GM23338 (cell line): ENCODE data around the gene RXRA. TPM values are rescaled to one million over a fixed set of nuclear protein-coding genes. Genes with fewer than 3 reads are reported as not detected.

Experiments
- ATAC-seq: fragments of 200-7000 bp; cut with Tn5 transposase; 3 replicates; pipeline ENCODE4 v1.9.1; 2020
- DNase-seq: peaks from one replicate; pipeline ENCODE4 v3.0.0-alpha.2; 2015; ENCODE audit warnings: low spot score
- H2AFZ ChIP-seq: fragments of 200-600 bp; sonication (generic); 2 replicates; pipeline ENCODE4 v1.8.0; 2016; ENCODE audit warnings: antibody characterized with exemption, mild to moderate bottlenecking, moderate library complexity
- H3F3A ChIP-seq: fragments of 200-600 bp; sonication (generic); replicated peaks from 2 replicates; pipeline ENCODE4 v1.8.0; 2017; ENCODE audit warnings: antibody characterized with exemption, mixed run types, low read depth
- H3K27ac ChIP-seq: fragments of 200-600 bp; sonication (generic); 2 replicates; pipeline ENCODE4 v1.6.1; 2016; ENCODE audit warnings: low read depth
- H3K27me3 ChIP-seq: fragments of 200-600 bp; sonication (generic); 2 replicates; pipeline ENCODE4 v1.8.0; 2016; ENCODE audit warnings: mild to moderate bottlenecking, mixed run types, moderate library complexity; ENCODE audit not compliant: insufficient read depth
- H3K36me3 ChIP-seq: fragments of 200-600 bp; sonication (generic); 2 replicates; pipeline ENCODE4 v1.8.0; 2016; ENCODE audit warnings: mild to moderate bottlenecking; ENCODE audit not compliant: insufficient read depth
- H3K4me1 ChIP-seq: fragments of 200-600 bp; sonication (generic); 2 replicates; pipeline ENCODE4 v1.8.0; 2016; ENCODE audit warnings: mild to moderate bottlenecking, moderate library complexity; ENCODE audit not compliant: insufficient read depth
- H3K4me2 ChIP-seq: fragments of 200-600 bp; sonication (generic); 2 replicates; pipeline ENCODE4 v1.7.1; 2017; ENCODE audit warnings: mixed run types
- H3K4me3 ChIP-seq: fragments of 200-600 bp; sonication (generic); 2 replicates; pipeline ENCODE4 v1.6.1; 2016; ENCODE audit warnings: mixed run types
- H3K79me2 ChIP-seq: fragments of 200-600 bp; sonication (generic); replicated peaks from 2 replicates; pipeline ENCODE4 v1.8.0; 2017; ENCODE audit warnings: mild to moderate bottlenecking; ENCODE audit not compliant: insufficient read depth
- H3K9me2 ChIP-seq: fragments of 200-600 bp; sonication (generic); 2 replicates; pipeline ENCODE4 v1.8.0; 2017; ENCODE audit not compliant: insufficient read depth
- H4K20me1 ChIP-seq: fragments of 200-600 bp; sonication (generic); replicated peaks from 2 replicates; pipeline ENCODE4 v1.8.0; 2017; ENCODE audit warnings: mild to moderate bottlenecking; ENCODE audit not compliant: insufficient read depth
- H3K27ac Mint-ChIP-seq: 2 replicates; pipeline ENCODE4 v1.8.0; 2020; ENCODE audit warnings: inconsistent platforms, mild to moderate bottlenecking, moderate library complexity, mixed read lengths
- H3K27me3 Mint-ChIP-seq: 3 replicates; pipeline ENCODE4 v1.8.0; 2022; ENCODE audit warnings: low read depth, mild to moderate bottlenecking, moderate library complexity, mixed read lengths, inconsistent platforms; ENCODE audit not compliant: insufficient read depth, poor library complexity
- H3K36me3 Mint-ChIP-seq: 3 replicates; pipeline ENCODE4 v1.8.0; 2021; ENCODE audit warnings: low read depth, mild to moderate bottlenecking, inconsistent platforms, moderate library complexity, mixed read lengths
- H3K4me1 Mint-ChIP-seq: 3 replicates; pipeline ENCODE4 v1.8.0; 2020; ENCODE audit warnings: mild to moderate bottlenecking, inconsistent platforms, mixed read lengths
- H3K4me3 Mint-ChIP-seq: 3 replicates; pipeline ENCODE4 v1.8.0; 2021; ENCODE audit warnings: moderate library complexity, mild to moderate bottlenecking, inconsistent platforms, mixed read lengths
- H3K9me3 Mint-ChIP-seq: 3 replicates; pipeline ENCODE4 v1.8.0; 2020; ENCODE audit warnings: moderate library complexity, mild to moderate bottlenecking, inconsistent platforms, mixed read lengths
- CREB1 ChIP-seq: fragments of 250-450 bp; sonication (Bioruptor Pico); IDR thresholded peaks from 2 replicates; pipeline ENCODE4 v1.5.0; 2020; ENCODE audit warnings: low read depth, mild to moderate bottlenecking, moderate library complexity
- EZH2 ChIP-seq: fragments of 200-600 bp; sonication (generic); IDR thresholded peaks from one replicate; pipeline ENCODE4 v1.8.0; 2017; ENCODE audit warnings: antibody characterized with exemption, mild to moderate bottlenecking, low read depth; ENCODE audit not compliant: unreplicated experiment
- EZH2phosphoT487 ChIP-seq: fragments of 200-600 bp; sonication (generic); IDR thresholded peaks from one replicate; pipeline ENCODE4 v1.8.1; 2018; ENCODE audit warnings: antibody characterized with exemption; ENCODE audit not compliant: unreplicated experiment
- NANOG ChIP-seq: IDR thresholded peaks from 2 replicates; pipeline ENCODE4 v1.6.1; 2016; ENCODE audit warnings: antibody characterized with exemption, borderline replicate concordance
- polyA plus RNA-seq: library from polyadenylated mRNA; unstranded; fragments of >200 nt; fragmentation: Nextera tagmentation; extraction: Ambion mirVana; gene quantifications from 2 replicates; pipeline ENCODE4 v1.2.1, GENCODE V29; 2016
- total RNA-seq: library from RNA; depleted of rRNA; stranded (reverse); fragments of >200 nt; shearing (Covaris generic); gene quantifications from 2 replicates; pipeline ENCODE4 v1.2.3, GENCODE V29; 2014
- TF ChIP-seq, protein P1 (sequence below): IDR thresholded peaks from 2 replicates; pipeline ENCODE4 v1.6.1; 2016; ENCODE audit warnings: antibody characterized with exemption
- TF ChIP-seq, protein P2 (sequence below): IDR thresholded peaks from one replicate; pipeline ENCODE4 v1.6.1; 2018; ENCODE audit warnings: antibody characterized with exemption; ENCODE audit not compliant: unreplicated experiment
- TF ChIP-seq, protein P3 (sequence below): fragments of 250-450 bp; sonication (Bioruptor Pico); IDR thresholded peaks from 2 replicates; pipeline ENCODE4 v1.5.0; 2020; ENCODE audit warnings: mild to moderate bottlenecking, moderate library complexity

RXRA gene
- total and polyA plus RNA-seq, 2 experiments from 2014 or later: 4.9 to 17.9 TPM

DNA sequence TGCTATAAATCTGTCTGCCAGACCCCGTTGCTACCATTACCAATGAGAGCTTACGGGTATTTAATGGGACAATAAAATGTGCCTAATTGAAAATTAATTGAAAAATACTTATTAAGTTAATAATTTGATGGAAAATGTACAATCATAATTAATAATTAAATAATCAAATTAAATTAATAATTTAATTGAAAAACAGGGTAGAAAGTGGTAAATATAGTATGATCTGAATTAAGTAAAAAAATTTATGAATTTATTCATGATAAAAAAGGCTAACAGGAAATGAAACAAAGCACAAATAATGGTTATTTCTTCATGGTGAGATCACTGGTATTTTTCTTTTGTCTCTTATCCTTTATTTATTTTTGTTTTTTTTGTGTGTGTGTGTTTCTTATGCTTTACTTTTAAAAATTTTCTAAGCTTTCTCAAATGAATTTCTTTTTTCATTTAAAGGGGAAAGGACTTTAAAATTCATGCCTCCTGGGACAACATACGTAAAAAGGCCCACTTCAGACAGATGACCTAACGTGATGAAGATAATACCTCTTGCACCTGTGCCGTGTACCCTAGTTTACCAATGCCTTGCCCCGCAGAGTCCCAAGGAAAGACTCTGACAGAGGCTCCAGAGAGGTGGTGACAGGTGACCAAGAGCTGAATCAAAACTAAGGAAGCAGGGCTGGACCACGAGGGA, 24.0 kb upstream of the RXRA start:
- H3K27me3 ChIP-seq: no peaks in the 10 kb centered on the region
- TF ChIP-seq CREB1 (CRISPR knock-in tag) (no peak), EZH2 (no peak), EZH2phosphoT487 (no peak), NANOG (no peak)
- TF ChIP-seq, protein P1, sequence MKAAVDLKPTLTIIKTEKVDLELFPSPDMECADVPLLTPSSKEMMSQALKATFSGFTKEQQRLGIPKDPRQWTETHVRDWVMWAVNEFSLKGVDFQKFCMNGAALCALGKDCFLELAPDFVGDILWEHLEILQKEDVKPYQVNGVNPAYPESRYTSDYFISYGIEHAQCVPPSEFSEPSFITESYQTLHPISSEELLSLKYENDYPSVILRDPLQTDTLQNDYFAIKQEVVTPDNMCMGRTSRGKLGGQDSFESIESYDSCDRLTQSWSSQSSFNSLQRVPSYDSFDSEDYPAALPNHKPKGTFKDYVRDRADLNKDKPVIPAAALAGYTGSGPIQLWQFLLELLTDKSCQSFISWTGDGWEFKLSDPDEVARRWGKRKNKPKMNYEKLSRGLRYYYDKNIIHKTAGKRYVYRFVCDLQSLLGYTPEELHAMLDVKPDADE: no peak
- TF ChIP-seq, protein P2, sequence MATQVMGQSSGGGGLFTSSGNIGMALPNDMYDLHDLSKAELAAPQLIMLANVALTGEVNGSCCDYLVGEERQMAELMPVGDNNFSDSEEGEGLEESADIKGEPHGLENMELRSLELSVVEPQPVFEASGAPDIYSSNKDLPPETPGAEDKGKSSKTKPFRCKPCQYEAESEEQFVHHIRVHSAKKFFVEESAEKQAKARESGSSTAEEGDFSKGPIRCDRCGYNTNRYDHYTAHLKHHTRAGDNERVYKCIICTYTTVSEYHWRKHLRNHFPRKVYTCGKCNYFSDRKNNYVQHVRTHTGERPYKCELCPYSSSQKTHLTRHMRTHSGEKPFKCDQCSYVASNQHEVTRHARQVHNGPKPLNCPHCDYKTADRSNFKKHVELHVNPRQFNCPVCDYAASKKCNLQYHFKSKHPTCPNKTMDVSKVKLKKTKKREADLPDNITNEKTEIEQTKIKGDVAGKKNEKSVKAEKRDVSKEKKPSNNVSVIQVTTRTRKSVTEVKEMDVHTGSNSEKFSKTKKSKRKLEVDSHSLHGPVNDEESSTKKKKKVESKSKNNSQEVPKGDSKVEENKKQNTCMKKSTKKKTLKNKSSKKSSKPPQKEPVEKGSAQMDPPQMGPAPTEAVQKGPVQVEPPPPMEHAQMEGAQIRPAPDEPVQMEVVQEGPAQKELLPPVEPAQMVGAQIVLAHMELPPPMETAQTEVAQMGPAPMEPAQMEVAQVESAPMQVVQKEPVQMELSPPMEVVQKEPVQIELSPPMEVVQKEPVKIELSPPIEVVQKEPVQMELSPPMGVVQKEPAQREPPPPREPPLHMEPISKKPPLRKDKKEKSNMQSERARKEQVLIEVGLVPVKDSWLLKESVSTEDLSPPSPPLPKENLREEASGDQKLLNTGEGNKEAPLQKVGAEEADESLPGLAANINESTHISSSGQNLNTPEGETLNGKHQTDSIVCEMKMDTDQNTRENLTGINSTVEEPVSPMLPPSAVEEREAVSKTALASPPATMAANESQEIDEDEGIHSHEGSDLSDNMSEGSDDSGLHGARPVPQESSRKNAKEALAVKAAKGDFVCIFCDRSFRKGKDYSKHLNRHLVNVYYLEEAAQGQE: no peak
- TF ChIP-seq, protein P3, sequence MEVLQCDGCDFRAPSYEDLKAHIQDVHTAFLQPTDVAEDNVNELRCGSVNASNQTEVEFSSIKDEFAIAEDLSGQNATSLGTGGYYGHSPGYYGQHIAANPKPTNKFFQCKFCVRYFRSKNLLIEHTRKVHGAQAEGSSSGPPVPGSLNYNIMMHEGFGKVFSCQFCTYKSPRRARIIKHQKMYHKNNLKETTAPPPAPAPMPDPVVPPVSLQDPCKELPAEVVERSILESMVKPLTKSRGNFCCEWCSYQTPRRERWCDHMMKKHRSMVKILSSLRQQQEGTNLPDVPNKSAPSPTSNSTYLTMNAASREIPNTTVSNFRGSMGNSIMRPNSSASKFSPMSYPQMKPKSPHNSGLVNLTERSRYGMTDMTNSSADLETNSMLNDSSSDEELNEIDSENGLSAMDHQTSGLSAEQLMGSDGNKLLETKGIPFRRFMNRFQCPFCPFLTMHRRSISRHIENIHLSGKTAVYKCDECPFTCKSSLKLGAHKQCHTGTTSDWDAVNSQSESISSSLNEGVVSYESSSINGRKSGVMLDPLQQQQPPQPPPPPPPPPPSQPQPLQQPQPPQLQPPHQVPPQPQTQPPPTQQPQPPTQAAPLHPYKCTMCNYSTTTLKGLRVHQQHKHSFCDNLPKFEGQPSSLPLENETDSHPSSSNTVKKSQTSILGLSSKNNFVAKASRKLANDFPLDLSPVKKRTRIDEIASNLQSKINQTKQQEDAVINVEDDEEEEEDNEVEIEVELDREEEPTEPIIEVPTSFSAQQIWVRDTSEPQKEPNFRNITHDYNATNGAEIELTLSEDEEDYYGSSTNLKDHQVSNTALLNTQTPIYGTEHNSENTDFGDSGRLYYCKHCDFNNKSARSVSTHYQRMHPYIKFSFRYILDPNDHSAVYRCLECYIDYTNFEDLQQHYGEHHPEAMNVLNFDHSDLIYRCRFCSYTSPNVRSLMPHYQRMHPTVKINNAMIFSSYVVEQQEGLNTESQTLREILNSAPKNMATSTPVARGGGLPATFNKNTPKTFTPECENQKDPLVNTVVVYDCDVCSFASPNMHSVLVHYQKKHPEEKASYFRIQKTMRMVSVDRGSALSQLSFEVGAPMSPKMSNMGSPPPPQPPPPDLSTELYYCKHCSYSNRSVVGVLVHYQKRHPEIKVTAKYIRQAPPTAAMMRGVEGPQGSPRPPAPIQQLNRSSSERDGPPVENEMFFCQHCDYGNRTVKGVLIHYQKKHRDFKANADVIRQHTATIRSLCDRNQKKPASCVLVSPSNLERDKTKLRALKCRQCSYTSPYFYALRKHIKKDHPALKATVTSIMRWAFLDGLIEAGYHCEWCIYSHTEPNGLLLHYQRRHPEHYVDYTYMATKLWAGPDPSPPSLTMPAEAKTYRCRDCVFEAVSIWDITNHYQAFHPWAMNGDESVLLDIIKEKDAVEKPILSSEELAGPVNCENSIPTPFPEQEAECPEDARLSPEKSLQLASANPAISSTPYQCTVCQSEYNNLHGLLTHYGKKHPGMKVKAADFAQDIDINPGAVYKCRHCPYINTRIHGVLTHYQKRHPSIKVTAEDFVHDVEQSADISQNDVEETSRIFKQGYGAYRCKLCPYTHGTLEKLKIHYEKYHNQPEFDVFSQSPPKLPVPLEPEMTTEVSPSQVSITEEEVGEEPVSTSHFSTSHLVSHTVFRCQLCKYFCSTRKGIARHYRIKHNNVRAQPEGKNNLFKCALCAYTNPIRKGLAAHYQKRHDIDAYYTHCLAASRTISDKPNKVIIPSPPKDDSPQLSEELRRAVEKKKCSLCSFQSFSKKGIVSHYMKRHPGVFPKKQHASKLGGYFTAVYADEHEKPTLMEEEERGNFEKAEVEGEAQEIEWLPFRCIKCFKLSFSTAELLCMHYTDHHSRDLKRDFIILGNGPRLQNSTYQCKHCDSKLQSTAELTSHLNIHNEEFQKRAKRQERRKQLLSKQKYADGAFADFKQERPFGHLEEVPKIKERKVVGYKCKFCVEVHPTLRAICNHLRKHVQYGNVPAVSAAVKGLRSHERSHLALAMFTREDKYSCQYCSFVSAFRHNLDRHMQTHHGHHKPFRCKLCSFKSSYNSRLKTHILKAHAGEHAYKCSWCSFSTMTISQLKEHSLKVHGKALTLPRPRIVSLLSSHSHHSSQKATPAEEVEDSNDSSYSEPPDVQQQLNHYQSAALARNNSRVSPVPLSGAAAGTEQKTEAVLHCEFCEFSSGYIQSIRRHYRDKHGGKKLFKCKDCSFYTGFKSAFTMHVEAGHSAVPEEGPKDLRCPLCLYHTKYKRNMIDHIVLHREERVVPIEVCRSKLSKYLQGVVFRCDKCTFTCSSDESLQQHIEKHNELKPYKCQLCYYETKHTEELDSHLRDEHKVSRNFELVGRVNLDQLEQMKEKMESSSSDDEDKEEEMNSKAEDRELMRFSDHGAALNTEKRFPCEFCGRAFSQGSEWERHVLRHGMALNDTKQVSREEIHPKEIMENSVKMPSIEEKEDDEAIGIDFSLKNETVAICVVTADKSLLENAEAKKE (CRISPR knock-in tag): no peak
- no peaks in the 10 kb centered on the region for H3F3A ChIP-seq
- peaks cover 4% of the 10 kb centered on the region for H3K9me2 ChIP-seq
- no peak overlapping the region for H3K27ac ChIP-seq
- Mint-ChIP-seq H3K4me3 (no peak overlapping the region), H3K9me3 (0 out of 3 replicates have a peak, but pooled peaks cover 3% of the 10 kb centered on the region), H3K27me3 (no peaks in the 10 kb centered on the region), H3K27ac (no peak overlapping the region), H3K4me1 (no peaks in the 10 kb centered on the region), H3K36me3 (no peaks in the 10 kb centered on the region)
- H2AFZ ChIP-seq: no peak overlapping the region; the same call in 1 of the 2 replicates
- H3K36me3 ChIP-seq: no peaks in the 10 kb centered on the region
- H3K79me2 ChIP-seq: no peaks in the 10 kb centered on the region
- ATAC-seq: no peak
- H3K4me1 ChIP-seq: no peaks in the 10 kb centered on the region
- no peak overlapping the region for H3K4me3 ChIP-seq
- no peak overlapping the region for H3K4me2 ChIP-seq
- no peak for DNase-seq
- H4K20me1 ChIP-seq: no peaks in the 10 kb centered on the region
